Mesendoderm (in vitro differentiated cells): ENCODE results near the gene KRT81.
"Not testable (repeated sequence)": the region's sequence is repeated elsewhere in the genome, so short reads cannot be mapped to it uniquely, and the experiment has no call there.

ENCODE experiments used
- DNase-seq: peaks from one replicate; pipeline ENCODE4 v3.0.0; 2013
- H2AK5ac ChIP-seq: 2 replicates; pipeline ENCODE4 v1.6.1; 2013; ENCODE audit warnings: low read length, inconsistent platforms
- H2BK120ac ChIP-seq: 2 replicates; pipeline ENCODE4 v1.6.1; 2013; ENCODE audit warnings: low read depth, mild to moderate bottlenecking, low read length, moderate library complexity, mixed read lengths
- H2BK15ac ChIP-seq: replicated peaks from 2 replicates; pipeline ENCODE4 v1.6.1; 2013; ENCODE audit warnings: low read depth, mild to moderate bottlenecking, moderate library complexity
- H2BK5ac ChIP-seq: 2 replicates; pipeline ENCODE4 v1.6.1; 2013; ENCODE audit warnings: low read length, inconsistent platforms
- H3K18ac ChIP-seq: 2 replicates; pipeline ENCODE4 v1.6.1; 2013; ENCODE audit warnings: mild to moderate bottlenecking, low read length, mixed read lengths
- H3K23ac ChIP-seq: one replicate; pipeline ENCODE4 v1.6.1; 2013; ENCODE audit warnings: low read length
- H3K27ac ChIP-seq: 2 replicates; pipeline ENCODE4 v1.5.1; 2013; ENCODE audit warnings: low read depth, mild to moderate bottlenecking, inconsistent platforms, low read length, moderate library complexity
- H3K27me3 ChIP-seq: 2 replicates; pipeline ENCODE4 v1.6.1; 2013; ENCODE audit warnings: low read length, control low read depth, mild to moderate bottlenecking, inconsistent platforms; ENCODE audit not compliant: insufficient read depth, poor library complexity
- H3K36me3 ChIP-seq: 2 replicates; pipeline ENCODE4 v1.6.1; 2013; ENCODE audit warnings: low read length, inconsistent platforms; ENCODE audit not compliant: control insufficient read depth, insufficient read depth
- H3K4ac ChIP-seq: one replicate; pipeline ENCODE4 v1.6.1; 2013; ENCODE audit warnings: low read depth, mild to moderate bottlenecking, low read length, moderate library complexity
- H3K4me1 ChIP-seq: 2 replicates; pipeline ENCODE4 v1.6.1; 2013; ENCODE audit warnings: low read depth, low read length, inconsistent platforms; ENCODE audit not compliant: control insufficient read depth
- H3K4me2 ChIP-seq: 2 replicates; pipeline ENCODE4 v1.6.1; 2013; ENCODE audit warnings: low read length
- H3K4me3 ChIP-seq: 2 replicates; pipeline ENCODE4 v1.5.1; 2013; ENCODE audit warnings: mild to moderate bottlenecking, low read length
- H3K56ac ChIP-seq: one replicate; pipeline ENCODE4 v1.6.1; 2013; ENCODE audit warnings: low read length
- H3K79me1 ChIP-seq: 2 replicates; pipeline ENCODE4 v1.6.1; 2013; ENCODE audit warnings: low read length, inconsistent platforms
- H3K79me2 ChIP-seq: 2 replicates; pipeline ENCODE4 v1.6.1; 2013; ENCODE audit warnings: mild to moderate bottlenecking, low read length; ENCODE audit not compliant: control insufficient read depth, insufficient read depth
- H3K9ac ChIP-seq: 2 replicates; pipeline ENCODE4 v1.6.1; 2013; ENCODE audit warnings: low read length, inconsistent platforms
- H4K5ac ChIP-seq: one replicate; pipeline ENCODE4 v1.6.1; 2013; ENCODE audit warnings: low read length
- H4K8ac ChIP-seq: one replicate; pipeline ENCODE4 v1.6.1; 2013; ENCODE audit warnings: low read depth, mild to moderate bottlenecking, control low read depth, low read length, moderate library complexity
- WGBS: extraction: QIAGEN DNeasy Blood & Tissue Kit; methylation state at CpG from one replicate; pipeline ENCODE4 v1.1.7; 2013; ENCODE audit warnings: low lambda C conversion rate, missing lambda C conversion rate; ENCODE audit not compliant: insufficient coverage; ENCODE audit errors: extremely low coverage; 5-methylcytosine and 5-hydroxymethylcytosine counted together

KRT81 gene

GRCh38 chr12:52243259-52243855 lies 48.0 kb downstream of the KRT81 start:
- Histone ChIP-seq H3K4me3 (no peak overlapping the region), H3K4ac (no peak overlapping the region), H2BK120ac (no peak overlapping the region), H3K36me3 (no peaks in the 10 kb centered on the region), H3K18ac (no peak overlapping the region), H4K5ac (no peak overlapping the region), H2BK15ac (no peak overlapping the region), H2BK5ac (no peak overlapping the region), H3K79me2 (no peaks in the 10 kb centered on the region), H3K27ac (no peak overlapping the region), H3K9ac (no peak overlapping the region), H4K8ac (no peak overlapping the region), H3K4me1 (no peaks in the 10 kb centered on the region), H3K56ac (no peak overlapping the region), H2AK5ac (no peak overlapping the region), H3K27me3 (no peaks in the 10 kb centered on the region), H3K4me2 (no peak overlapping the region), H3K79me1 (no peaks in the 10 kb centered on the region), H3K23ac (no peak overlapping the region)
- DNase-seq, result no peak
- WGBS, result no CpG with 5 or more reads among the region's 5 CpGs

GRCh38 chr12:52242442-52243258 lies 48.7 kb downstream of the KRT81 start:
- Histone ChIP-seq H3K4me3 (no peak overlapping the region), H3K36me3 (no peaks in the 10 kb centered on the region), H3K56ac (no peak overlapping the region), H3K23ac (no peak overlapping the region), H2BK5ac (no peak overlapping the region), H3K4me2 (no peak overlapping the region), H2BK15ac (no peak overlapping the region), H3K79me2 (no peaks in the 10 kb centered on the region), H3K4me1 (no peaks in the 10 kb centered on the region), H3K4ac (no peak overlapping the region), H4K5ac (no peak overlapping the region), H2BK120ac (no peak overlapping the region), H3K9ac (no peak overlapping the region), H3K27ac (no peak overlapping the region), H4K8ac (no peak overlapping the region), H2AK5ac (no peak overlapping the region), H3K27me3 (no peaks in the 10 kb centered on the region), H3K18ac (no peak overlapping the region), H3K79me1 (no peaks in the 10 kb centered on the region)
- no peak for DNase-seq
- no CpG with 5 or more reads among the region's 11 CpGs for WGBS

- Histone ChIP-seq H3K27me3 (no peaks in the 10 kb centered on the region), H3K4me1 (no peaks in the 10 kb centered on the region), H3K18ac (no peak overlapping the region), H3K4me2 (no peak overlapping the region), H3K79me2 (no peaks in the 10 kb centered on the region), H4K5ac (no peak overlapping the region), H2BK15ac (no peak overlapping the region), H2BK5ac (no peak overlapping the region), H3K79me1 (no peaks in the 10 kb centered on the region), H2BK120ac (no peak overlapping the region), H3K4me3 (no peak overlapping the region), H3K4ac (no peak overlapping the region), H3K56ac (no peak overlapping the region), H3K9ac (no peak overlapping the region), H3K23ac (no peak overlapping the region), H3K36me3 (no peaks in the 10 kb centered on the region), H3K27ac (no peak overlapping the region), H2AK5ac (no peak overlapping the region), H4K8ac (no peak overlapping the region)
- no CpG with 5 or more reads among the region's 11 CpGs for WGBS
- no peak for DNase-seq
Measured at GRCh38 chr12:52241205-52241842, 50.0 kb downstream of the KRT81 start.

GRCh38 chr12:52240247-52240646 lies 51.1 kb downstream of the KRT81 start:
- H3K79me2 ChIP-seq, H2BK15ac ChIP-seq: not testable (repeated sequence)
- WGBS, result no CpG with 5 or more reads among the region's 6 CpGs

GRCh38 chr12:52239767-52240166 lies 51.6 kb downstream of the KRT81 start:
- H2BK5ac ChIP-seq, result no peak overlapping the region
- no peak overlapping the region for H3K4ac ChIP-seq
- no peaks in the 10 kb centered on the region for H3K36me3 ChIP-seq
- no peak overlapping the region for H3K56ac ChIP-seq
- no peak overlapping the region for H3K27ac ChIP-seq
- no peak overlapping the region for H2BK120ac ChIP-seq
- no peaks in the 10 kb centered on the region for H3K4me1 ChIP-seq
- no peaks in the 10 kb centered on the region for H3K79me1 ChIP-seq
- no peaks in the 10 kb centered on the region for H3K27me3 ChIP-seq
- H2AK5ac ChIP-seq, result no peak overlapping the region
- H3K4me3 ChIP-seq, result no peak overlapping the region
- no peak overlapping the region for H4K8ac ChIP-seq
- H3K23ac ChIP-seq, result no peak overlapping the region
- H4K5ac ChIP-seq, result no peak overlapping the region
- H3K4me2 ChIP-seq, result no peak overlapping the region
- no peak overlapping the region for H3K18ac ChIP-seq
- H3K9ac ChIP-seq, result no peak overlapping the region
- WGBS, result no CpG with 5 or more reads among the region's 2 CpGs
- DNase-seq, result no peak
- no peak overlapping the region for H2BK15ac ChIP-seq
- no peaks in the 10 kb centered on the region for H3K79me2 ChIP-seq

More at GRCh38 chr12:52240247-52240646, 51.1 kb downstream of the KRT81 start:
- not testable (repeated sequence) for H3K18ac ChIP-seq, H3K4me2 ChIP-seq, DNase-seq, H3K27me3 ChIP-seq, H3K4ac ChIP-seq, H3K9ac ChIP-seq, H3K56ac ChIP-seq, H3K23ac ChIP-seq, H4K8ac ChIP-seq, H3K36me3 ChIP-seq, H2BK120ac ChIP-seq, H3K4me1 ChIP-seq, H3K79me1 ChIP-seq, H2BK5ac ChIP-seq, H3K4me3 ChIP-seq, H2AK5ac ChIP-seq, H4K5ac ChIP-seq, H3K27ac ChIP-seq
